Stimulated activated naive CD8-positive, alpha-beta T cell treated with anti-CD3 and anti-CD28 coated beads, Interleukin-15, amount 100 ng/mL, for 72 hours (primary cell): ENCODE measurements around the gene LAMB3.

ENCODE experiments used
- ATAC-seq: fragments of 150-1000 bp; cut with Tn5 transposase; 2 replicates; pipeline ENCODE4 v1.10.0; 2021; ENCODE audit warnings: mild to moderate bottlenecking, moderate library complexity
- DNase-seq, 2 donors: peaks; one replicate each; pipeline ENCODE4 v3.0.0; 2021 to 2022
- H3K27ac Mint-ChIP-seq, 2 donors: one replicate each; pipeline ENCODE4 v1.8.0; 2022; ENCODE audit warnings: mild to moderate bottlenecking in 2 of 2, mixed read lengths in 2 of 2, moderate library complexity in 2 of 2
- H3K27me3 Mint-ChIP-seq: one replicate; pipeline ENCODE4 v1.8.0; 2022; ENCODE audit warnings: mixed read lengths
- H3K4me1 Mint-ChIP-seq: one replicate; pipeline ENCODE4 v1.8.0; 2022; ENCODE audit warnings: mild to moderate bottlenecking, mixed read lengths
- H3K4me3 Mint-ChIP-seq, 2 donors: one replicate each; pipeline ENCODE4 v1.8.0; 2022; ENCODE audit warnings: mild to moderate bottlenecking in 2 of 2, mixed read lengths in 2 of 2, moderate library complexity in 1 of 2
- H3K9me3 Mint-ChIP-seq, 2 donors: one replicate each; pipeline ENCODE4 v1.8.0; 2022; ENCODE audit warnings: mixed read lengths in 2 of 2

The LAMB3 gene

GRCh38 chr1:209673631-209674417 is 21.6 kb upstream of the LAMB3 start:
- peak in 1 of 2 donors; percentile 31 for DNase-seq
- peak overlapping the region; percentile 87 to 92 for H3K4me3 Mint-ChIP-seq
- H3K4me1 Mint-ChIP-seq: peaks cover 60% of the 10 kb centered on the region
- H3K27me3 Mint-ChIP-seq: peaks cover 62% of the 10 kb centered on the region
- H3K27ac Mint-ChIP-seq: peak overlapping the region; percentile 91 to 96
- no peak for ATAC-seq
- peaks cover 5 to 6% of the 10 kb centered on the region in 2 donors for H3K9me3 Mint-ChIP-seq

GRCh38 chr1:209672705-209673630 is 20.7 kb upstream of the LAMB3 start:
- Mint-ChIP-seq H3K4me3 (peak overlapping the region; percentile 79 to 92), H3K4me1 (peaks cover 60% of the 10 kb centered on the region), H3K27ac (peak overlapping the region; percentile 85 to 90), H3K9me3 (peaks cover 5 to 6% of the 10 kb centered on the region in 2 donors), H3K27me3 (peaks cover 53% of the 10 kb centered on the region)
- DNase-seq (peak; percentile 47 to 75), ATAC-seq (peak; percentile 86)

- ATAC-seq (no peak), DNase-seq (no peak)
- peaks cover 29% of the 10 kb centered on the region for H3K27me3 Mint-ChIP-seq
- no peak overlapping the region for H3K27ac Mint-ChIP-seq
- no peak overlapping the region for H3K4me3 Mint-ChIP-seq
- H3K9me3 Mint-ChIP-seq: peaks cover 5 to 6% of the 10 kb centered on the region in 2 donors
- H3K4me1 Mint-ChIP-seq: peaks cover 48% of the 10 kb centered on the region
Observed at GRCh38 chr1:209670441-209671082, 18.3 kb upstream of the LAMB3 start.

- Mint-ChIP-seq H3K27me3 (peaks cover 6% of the 10 kb centered on the region), H3K4me3 (no peak overlapping the region), H3K27ac (no peak overlapping the region), H3K9me3 (peaks cover 5 to 6% of the 10 kb centered on the region in 2 donors), H3K4me1 (peaks cover 19% of the 10 kb centered on the region)
- DNase-seq: no peak
- ATAC-seq: no peak
Observed at GRCh38 chr1:209667708-209668107, 15.5 kb upstream of the LAMB3 start.

DNA sequence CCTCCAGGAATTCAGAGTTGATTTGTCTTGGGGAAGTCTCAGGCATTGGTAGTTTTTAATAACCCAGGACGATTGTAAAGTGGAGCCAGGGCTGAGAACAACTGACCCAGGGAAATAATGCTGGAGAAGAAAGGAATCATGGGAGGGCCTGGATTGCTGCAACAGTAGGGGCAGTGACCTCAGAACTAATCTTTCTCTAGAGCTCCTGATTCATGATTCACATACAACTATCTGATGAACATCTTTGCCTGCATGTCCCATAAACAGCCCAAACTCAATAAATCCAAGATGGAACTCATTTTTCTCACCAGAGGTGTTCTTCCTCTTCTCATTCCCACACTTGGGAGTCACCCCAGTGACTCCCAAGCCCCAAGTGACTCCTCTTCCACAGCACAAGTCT is 14.9 kb upstream of the LAMB3 start:
- DNase-seq (no peak), ATAC-seq (no peak)
- no peak overlapping the region for H3K27ac Mint-ChIP-seq
- peaks cover 6% of the 10 kb centered on the region for H3K27me3 Mint-ChIP-seq
- no peak overlapping the region for H3K4me3 Mint-ChIP-seq
- peaks cover 5 to 6% of the 10 kb centered on the region in 2 donors for H3K9me3 Mint-ChIP-seq
- peaks cover 16% of the 10 kb centered on the region for H3K4me1 Mint-ChIP-seq

GRCh38 chr1:209662879-209663327 is 10.7 kb upstream of the LAMB3 start:
- Mint-ChIP-seq H3K4me1 (peaks cover 15% of the 10 kb centered on the region), H3K27ac (no peak overlapping the region), H3K4me3 (no peak overlapping the region), H3K9me3 (no peaks in the 10 kb centered on the region), H3K27me3 (peaks cover 10% of the 10 kb centered on the region)
- DNase-seq: no peak
- ATAC-seq: no peak

DNA sequence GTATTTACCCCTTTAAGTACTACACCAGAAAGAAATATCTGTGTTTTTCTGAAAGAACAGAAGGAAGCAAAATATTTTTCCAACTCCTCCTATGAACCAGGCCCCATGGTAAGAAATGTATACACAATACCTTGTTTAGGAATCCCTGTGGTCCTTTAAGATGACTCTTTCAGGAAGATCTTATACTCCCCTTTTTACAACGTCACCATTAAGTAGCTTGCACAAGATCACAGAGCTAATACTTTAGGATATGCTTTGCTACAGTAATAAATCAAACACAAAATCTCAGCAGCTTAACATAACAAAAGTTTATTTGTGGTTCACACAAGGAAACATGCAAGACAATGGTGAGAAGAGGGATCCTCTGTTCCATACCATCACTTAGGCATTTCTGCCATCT is 8.8 kb upstream of the LAMB3 start:
- peaks cover 15% of the 10 kb centered on the region for H3K4me1 Mint-ChIP-seq
- DNase-seq (no peak), ATAC-seq (no peak)
- peaks cover 23% of the 10 kb centered on the region for H3K27me3 Mint-ChIP-seq
- no peaks in the 10 kb centered on the region for H3K9me3 Mint-ChIP-seq
- H3K27ac Mint-ChIP-seq: no peak overlapping the region
- H3K4me3 Mint-ChIP-seq: no peak overlapping the region

GRCh38 chr1:209659909-209660308 is 7.7 kb upstream of the LAMB3 start:
- Mint-ChIP-seq H3K27me3 (peaks cover 24% of the 10 kb centered on the region), H3K9me3 (no peaks in the 10 kb centered on the region), H3K4me3 (peak overlapping the region in 1 of 2 donors; percentile 60), H3K27ac (peak overlapping the region in 1 of 2 donors; percentile 70), H3K4me1 (peaks cover 16% of the 10 kb centered on the region)
- peak; percentile 90 for ATAC-seq
- DNase-seq: no peak

DNA sequence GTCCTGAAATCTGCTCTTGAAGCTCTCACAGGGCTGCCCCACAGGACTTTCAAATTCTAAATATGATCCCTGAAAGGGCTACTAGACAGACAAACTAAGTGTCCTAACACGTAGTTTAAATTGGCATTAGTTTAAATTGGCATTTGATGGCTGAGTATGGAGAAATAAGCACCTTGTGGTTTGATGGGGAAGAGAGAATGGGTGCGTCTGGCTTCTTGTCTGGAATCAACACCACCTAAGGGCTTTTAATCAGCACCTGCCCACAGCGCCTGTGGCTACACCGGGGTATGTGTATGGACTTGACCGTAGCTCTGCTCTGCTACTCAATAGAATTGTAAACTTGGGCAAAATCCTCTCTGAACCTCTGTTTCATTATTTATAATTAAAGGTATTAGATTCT is 5.7 kb upstream of the LAMB3 start:
- Mint-ChIP-seq H3K27me3 (peaks cover 30% of the 10 kb centered on the region), H3K27ac (no peak overlapping the region), H3K9me3 (no peaks in the 10 kb centered on the region), H3K4me3 (no peak overlapping the region), H3K4me1 (peaks cover 36% of the 10 kb centered on the region)
- DNase-seq: no peak
- ATAC-seq: no peak

DNA sequence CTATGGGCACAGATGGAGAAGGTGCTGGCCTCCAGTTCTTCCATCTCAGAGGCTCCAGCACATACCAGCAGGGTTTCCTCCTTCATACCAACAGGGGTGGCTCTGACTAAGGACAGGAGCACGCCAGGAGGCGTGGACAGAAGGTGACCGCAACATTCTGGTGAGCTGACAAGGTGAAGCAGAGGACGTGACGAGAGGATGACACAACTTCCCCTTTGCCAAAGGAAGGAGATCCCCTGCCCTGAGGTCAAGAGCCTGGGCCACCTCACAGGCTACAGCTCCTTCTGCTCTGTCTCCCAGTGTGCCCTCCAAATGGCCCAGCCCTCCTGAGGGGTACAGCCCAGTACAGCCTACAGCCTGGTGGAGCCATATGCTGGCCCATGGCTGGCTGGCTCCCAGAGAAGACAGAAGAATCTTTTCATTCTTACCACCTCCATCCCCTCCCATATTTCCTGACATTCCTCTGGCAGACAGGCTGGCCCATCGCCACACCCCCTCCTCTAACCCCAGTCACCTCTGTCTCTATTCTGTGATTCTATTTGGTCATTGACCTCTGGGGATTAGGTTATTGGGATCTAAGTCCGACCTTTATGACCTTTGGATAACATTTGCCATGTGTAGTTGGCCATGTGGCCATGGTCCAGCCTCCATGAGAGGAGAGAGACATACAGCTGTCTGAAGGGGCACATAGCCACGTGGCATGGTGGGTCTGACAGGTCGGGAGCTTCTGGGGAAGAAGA is 5.1 kb upstream of the LAMB3 start:
- H3K4me3 Mint-ChIP-seq: no peak overlapping the region
- peaks cover 30% of the 10 kb centered on the region for H3K27me3 Mint-ChIP-seq
- no peak overlapping the region for H3K27ac Mint-ChIP-seq
- DNase-seq: no peak
- H3K9me3 Mint-ChIP-seq: no peaks in the 10 kb centered on the region
- H3K4me1 Mint-ChIP-seq: peaks cover 42% of the 10 kb centered on the region
- no peak for ATAC-seq

- H3K4me3 Mint-ChIP-seq: no peak overlapping the region
- ATAC-seq: no peak
- H3K4me1 Mint-ChIP-seq: peaks cover 56% of the 10 kb centered on the region
- DNase-seq: no peak
- no peak overlapping the region for H3K27ac Mint-ChIP-seq
- no peaks in the 10 kb centered on the region for H3K9me3 Mint-ChIP-seq
- peaks cover 30% of the 10 kb centered on the region for H3K27me3 Mint-ChIP-seq
Observed at GRCh38 chr1:209655411-209656231, 3.4 kb upstream of the LAMB3 start.

DNA sequence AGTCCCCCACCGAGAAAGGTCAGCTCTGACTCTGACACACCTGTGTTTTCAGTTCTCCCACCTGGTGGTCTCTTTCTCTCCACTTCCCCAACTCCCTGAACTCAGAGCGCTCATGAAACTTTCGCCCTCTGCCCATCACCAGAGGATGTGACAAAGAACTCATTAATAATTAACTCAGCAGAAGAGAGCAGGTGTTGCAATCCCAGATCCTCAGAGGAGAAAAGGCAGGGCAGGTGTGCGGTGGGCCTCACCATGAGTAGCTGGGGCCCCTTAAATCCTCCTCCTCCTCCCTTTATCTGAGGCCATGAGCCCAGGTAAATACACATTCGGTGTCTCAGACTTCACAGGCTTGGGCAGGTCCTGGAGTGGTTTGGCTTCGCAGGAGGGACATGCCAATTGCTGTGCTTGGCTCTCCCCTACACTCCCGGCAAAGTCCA is 1.7 kb upstream of the LAMB3 start:
- Mint-ChIP-seq H3K9me3 (no peaks in the 10 kb centered on the region), H3K4me1 (peaks cover 61% of the 10 kb centered on the region), H3K27me3 (peaks cover 26% of the 10 kb centered on the region), H3K27ac (peak overlapping the region; percentile 69 to 77), H3K4me3 (no peak overlapping the region)
- DNase-seq (no peak), ATAC-seq (no peak)

DNA sequence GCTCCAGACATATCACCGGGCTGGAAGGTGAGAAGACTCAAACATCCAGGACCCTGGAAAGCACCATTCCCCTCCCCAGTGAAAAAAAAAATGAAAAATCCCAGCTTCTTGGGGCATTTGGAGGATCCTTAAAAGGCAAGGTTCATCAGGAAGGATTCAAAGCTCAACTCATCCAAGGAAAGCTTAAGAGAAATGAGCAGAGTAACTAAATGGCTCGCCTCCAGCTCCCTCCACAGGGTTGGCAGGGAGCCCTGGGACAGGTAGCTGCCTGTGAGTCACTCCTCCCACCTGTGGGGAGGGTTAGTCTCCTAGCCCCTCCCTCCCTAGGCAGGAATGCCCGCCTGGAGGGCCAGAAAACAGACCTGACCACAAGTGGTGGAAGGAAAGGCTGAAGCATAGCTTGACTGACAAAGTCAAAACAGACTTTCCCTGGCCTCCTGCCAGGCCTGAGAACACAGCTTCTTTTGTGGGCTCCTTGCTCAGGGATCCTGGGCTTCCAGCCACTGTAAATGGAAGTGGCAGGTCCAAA is 712 bp upstream of the LAMB3 start:
- H3K9me3 Mint-ChIP-seq: no peaks in the 10 kb centered on the region
- ATAC-seq: peak; percentile 54
- H3K27ac Mint-ChIP-seq: no peak overlapping the region
- peaks cover 62% of the 10 kb centered on the region for H3K4me1 Mint-ChIP-seq
- peak; percentile 29 to 61 for DNase-seq
- H3K4me3 Mint-ChIP-seq: no peak overlapping the region
- peaks cover 20% of the 10 kb centered on the region for H3K27me3 Mint-ChIP-seq

- DNase-seq: peak; percentile 45 to 67
- Mint-ChIP-seq H3K9me3 (no peaks in the 10 kb centered on the region), H3K4me1 (peaks cover 62% of the 10 kb centered on the region), H3K27me3 (peaks cover 7% of the 10 kb centered on the region), H3K27ac (peak overlapping the region; percentile 54 to 75), H3K4me3 (no peak overlapping the region)
- peak; percentile 90 for ATAC-seq
Observed at GRCh38 chr1:209651138-209651587, 1.1 kb downstream of the LAMB3 start.
